Body of pancreas (tissue), 4 donors: ENCODE results near the gene MYOCOS.

Source experiments
- CTCF ChIP-seq, 7 experiments: fragments of 450-650 bp in 4 of 7; fragments of 200-600 bp in 3 of 7; sonication (generic) in 3 of 7; IDR thresholded peaks; one replicate each; pipeline ENCODE4 v1.5.1; 2016 to 2019; ENCODE audit warnings: antibody characterized with exemption in 7 of 7
- POLR2A ChIP-seq, 3 donors: fragments of 450-650 bp; IDR thresholded peaks; one replicate each; pipeline ENCODE4 v1.6.1; 2016; ENCODE audit warnings: antibody characterized with exemption in 3 of 3, mild to moderate bottlenecking in 2 of 3

GRCh38 chr1:171635661-171636060 lies 13.6 kb downstream of the MYOCOS start:
- TF ChIP-seq CTCF (IDR thresholded peaks at IDR 0.05): no peak
- TF ChIP-seq POLR2A (IDR thresholded peaks at IDR 0.05): no peak
